ENCODE measurements around the gene P3H3.
A peak's percentile ranks its signal among the peaks of the same experiment; 100 is the strongest.

The P3H3 gene

GRCh38 chr12:6826734-6827436 is 1.3 kb upstream of the P3H3 start:
- no peak for DNase-seq

- DNase-seq, result peak in 2 of 5 experiments; percentile 17 to 50
Measured at GRCh38 chr12:6827437-6827911, 733 bp upstream of the P3H3 start.

GRCh38 chr12:6828781-6829535 is 751 bp downstream of the P3H3 start:
- peak in 3 of 5 experiments; percentile 13 to 35 (median 28) for DNase-seq

GRCh38 chr12:6829536-6830220 is 1.5 kb downstream of the P3H3 start:
- DNase-seq, result no peak

- no peak for DNase-seq
Measured at GRCh38 chr12:6830286-6830890, 2.2 kb downstream of the P3H3 start.

- no peak for DNase-seq
Measured at GRCh38 chr12:6830999-6831398, 2.8 kb downstream of the P3H3 start.

- DNase-seq, result no peak
Measured at GRCh38 chr12:6831450-6831995, 3.3 kb downstream of the P3H3 start.

GRCh38 chr12:6832125-6832524 is 3.9 kb downstream of the P3H3 start:
- no peak for DNase-seq

- no peak for DNase-seq
Measured at GRCh38 chr12:6833189-6833890, 5.1 kb downstream of the P3H3 start.

GRCh38 chr12:6834254-6834653 is 6.0 kb downstream of the P3H3 start:
- DNase-seq, result no peak

GRCh38 chr12:6834873-6835272 is 6.7 kb downstream of the P3H3 start:
- no peak for DNase-seq

GRCh38 chr12:6836851-6837250 is 8.6 kb downstream of the P3H3 start:
- no peak for DNase-seq

- no peak for DNase-seq
Measured at GRCh38 chr12:6837370-6838060, 9.3 kb downstream of the P3H3 start.

GRCh38 chr12:6838854-6839253 is 10.6 kb downstream of the P3H3 start:
- no peak for DNase-seq

- DNase-seq, result no peak
Measured at GRCh38 chr12:6839482-6840201, 11.4 kb downstream of the P3H3 start.

- DNase-seq, result no peak
Measured at GRCh38 chr12:6840330-6840729, 12.1 kb downstream of the P3H3 start.

- no peak for DNase-seq
Measured at GRCh38 chr12:6840761-6841515, 12.7 kb downstream of the P3H3 start, which contains the start of gene GNB3. Gene GNB3, plus strand, starts transcription at chr12:6840925. Its CDS starts 363 bp downstream, at chr12:6841288.

GRCh38 chr12:6842075-6842474 is 13.9 kb downstream of the P3H3 start:
- no peak for DNase-seq

- DNase-seq, result no peak
Measured at GRCh38 chr12:6843118-6843902, 15.1 kb downstream of the P3H3 start.
